GM21390 (cell line): Measurements from ENCODE around the gene BBLN.

Source experiments
- ATAC-seq: cut with Tn5 transposase; IDR thresholded peaks from one replicate; pipeline ENCODE4 v1.9.1; 2021; ENCODE audit not compliant: unreplicated experiment

Gene BBLN

DNA sequence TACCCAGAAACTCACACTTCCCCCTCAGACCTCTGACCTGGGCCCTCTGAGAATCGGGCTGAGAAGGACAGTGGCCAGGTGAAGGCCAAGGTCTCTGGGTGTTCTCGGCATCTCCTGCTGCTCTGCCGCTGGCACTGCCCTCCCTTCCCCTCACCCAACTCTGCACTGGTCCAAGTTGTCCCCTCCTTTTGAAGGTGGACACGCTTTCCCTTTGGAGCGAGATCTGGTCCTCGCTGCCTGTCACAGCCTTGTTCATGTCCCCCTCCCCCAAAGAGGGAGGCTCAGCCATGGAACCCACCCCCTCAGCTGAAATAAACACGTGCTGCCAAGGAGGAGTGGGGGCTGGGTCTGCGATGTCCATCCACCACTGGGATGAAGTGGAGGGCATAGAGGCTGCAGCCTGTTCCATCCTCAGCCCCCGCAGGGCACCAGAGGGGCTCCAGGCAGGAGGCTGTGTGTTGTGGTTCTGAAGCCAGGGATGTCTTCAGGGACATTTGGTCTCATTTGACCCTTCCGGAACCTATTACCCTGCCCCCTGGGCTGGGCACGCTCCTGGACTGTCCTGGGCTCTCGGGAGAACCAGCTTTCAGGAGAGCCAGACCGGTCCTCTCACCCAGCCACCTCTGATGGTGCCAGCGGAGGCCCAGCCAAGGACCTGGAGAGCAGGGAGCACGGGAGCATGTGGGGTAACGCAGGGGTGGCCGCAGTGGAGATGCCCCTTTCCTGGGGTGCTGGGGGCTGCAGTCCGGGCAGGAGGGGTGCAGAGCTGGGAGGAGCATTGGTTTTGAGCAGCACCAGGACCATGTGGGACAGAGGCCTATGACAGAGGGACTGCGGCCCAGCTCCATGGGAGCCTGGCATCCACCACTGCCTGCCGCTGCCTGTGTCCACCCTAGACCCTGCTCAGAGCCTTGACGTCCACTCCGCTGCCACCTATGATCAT is 15.6 kb upstream of the BBLN start:
- ATAC-seq = no peak

DNA sequence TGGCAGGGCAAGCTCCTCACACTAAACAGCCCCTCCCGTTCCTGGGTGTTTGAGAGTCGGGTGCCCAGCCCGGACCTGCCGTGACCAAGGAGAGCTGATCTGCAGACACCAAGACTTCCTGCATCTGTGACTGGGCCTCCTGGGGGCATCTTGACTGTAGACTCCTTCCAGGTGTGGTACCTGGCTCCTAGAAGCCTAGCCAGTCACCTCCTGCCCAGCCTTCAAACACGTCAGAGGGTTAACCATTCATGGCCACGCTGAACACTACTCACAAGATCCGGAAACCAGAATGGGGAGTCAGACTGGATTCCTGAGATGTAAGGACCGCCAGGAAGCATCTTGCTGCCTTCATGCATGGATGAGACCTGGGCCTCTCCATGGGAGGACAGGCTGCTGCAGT is 14.5 kb upstream of the BBLN start:
- no peak for ATAC-seq

DNA sequence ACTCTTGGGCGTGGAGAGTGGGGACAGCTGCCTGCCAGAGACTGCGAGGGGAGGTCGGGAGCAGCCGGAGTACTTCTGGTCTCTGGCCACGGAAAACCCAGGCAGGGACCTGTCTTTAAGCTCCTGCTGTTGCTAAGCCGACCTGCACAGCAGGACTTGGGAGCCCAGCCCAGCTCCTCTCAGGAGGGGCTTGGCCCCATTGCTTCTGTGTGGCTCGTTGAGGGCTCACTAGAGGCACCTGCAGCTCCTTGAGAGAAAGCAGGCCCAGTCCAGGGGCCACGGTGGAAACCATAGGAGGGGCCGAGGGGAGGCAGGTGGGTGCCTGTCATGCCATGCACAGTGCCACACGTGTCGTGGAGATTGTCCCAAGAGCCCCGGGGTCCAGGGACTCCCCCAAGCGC is 14.1 kb upstream of the BBLN start:
- ATAC-seq = no peak

- ATAC-seq = no peak
These were observed 13.4 kb upstream of the BBLN start for GRCh38 chr9:128146591-128147120.

DNA sequence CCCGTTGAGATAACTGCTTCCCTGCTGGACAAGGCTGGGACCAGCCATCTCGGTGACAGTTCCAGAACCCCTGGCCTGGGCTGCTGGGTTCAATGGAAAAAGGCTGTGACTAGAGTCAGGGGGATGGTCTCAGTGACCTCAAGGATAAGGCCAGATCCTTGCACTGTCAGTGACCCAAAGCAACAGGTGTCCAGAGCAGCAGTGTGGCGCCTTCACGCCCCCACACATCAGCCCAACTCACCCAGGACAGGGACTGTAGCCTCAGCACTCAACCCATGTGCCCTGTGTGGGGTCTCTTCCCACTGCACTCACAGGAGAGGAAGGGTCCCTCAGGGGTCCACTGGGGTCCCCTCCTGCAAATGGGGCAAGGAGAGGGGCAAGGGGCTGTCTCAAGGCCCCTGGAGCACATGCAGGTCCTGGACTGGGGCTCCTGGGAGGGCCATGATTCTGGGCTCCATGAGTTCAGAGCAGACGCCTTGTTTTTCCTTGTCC is 11.5 kb upstream of the BBLN start:
- no peak for ATAC-seq

- no peak for ATAC-seq
These were observed 10.9 kb upstream of the BBLN start, which contains the start of gene LCN2 for GRCh38 chr9:128149001-128149701. LCN2 (plus strand) TSS chr9:128149453; CDS start chr9:128149526, 73 bp downstream.

GRCh38 chr9:128149951-128150593 is 10.0 kb upstream of the BBLN start:
- no peak for ATAC-seq

DNA sequence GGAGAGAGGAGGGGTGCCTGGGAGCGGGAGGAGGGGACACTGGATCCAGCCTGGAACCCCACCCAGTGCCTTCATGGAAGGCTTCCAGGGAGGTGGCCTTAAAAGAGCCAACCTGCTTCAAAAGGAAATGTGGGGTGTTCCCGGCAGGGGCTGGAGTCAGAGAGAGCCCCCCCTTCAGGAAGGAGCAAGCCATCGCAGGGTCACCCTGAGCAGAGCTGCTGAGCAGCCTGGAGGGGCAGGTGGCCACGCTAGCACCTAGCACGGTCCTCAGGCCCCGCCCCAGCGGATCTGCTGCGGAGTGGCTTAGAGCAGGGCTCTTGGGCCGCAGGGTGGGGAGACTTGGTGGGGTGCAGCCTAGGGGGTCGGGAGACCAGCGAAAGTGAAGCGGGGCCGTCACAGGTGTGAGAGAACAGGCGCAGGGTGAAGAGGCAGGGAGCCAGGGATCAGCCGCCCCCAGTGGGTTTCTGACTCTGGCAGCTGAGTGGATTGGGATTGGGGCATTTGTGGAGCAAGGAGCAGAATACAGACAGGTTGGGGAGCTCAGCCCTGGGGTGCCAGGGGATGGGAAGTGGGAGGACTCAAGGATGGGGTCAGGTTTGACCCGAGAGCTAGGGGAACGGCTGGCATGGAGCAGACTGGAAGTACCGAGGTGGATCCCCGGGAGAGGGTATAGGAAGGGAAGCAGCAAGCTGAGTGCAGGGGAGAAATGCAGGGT is 9.3 kb upstream of the BBLN start:
- ATAC-seq = no peak

GRCh38 chr9:128151309-128152132 is 8.5 kb upstream of the BBLN start:
- ATAC-seq = no peak

- no peak for ATAC-seq
These were observed 7.7 kb upstream of the BBLN start for GRCh38 chr9:128152133-128153059.

DNA sequence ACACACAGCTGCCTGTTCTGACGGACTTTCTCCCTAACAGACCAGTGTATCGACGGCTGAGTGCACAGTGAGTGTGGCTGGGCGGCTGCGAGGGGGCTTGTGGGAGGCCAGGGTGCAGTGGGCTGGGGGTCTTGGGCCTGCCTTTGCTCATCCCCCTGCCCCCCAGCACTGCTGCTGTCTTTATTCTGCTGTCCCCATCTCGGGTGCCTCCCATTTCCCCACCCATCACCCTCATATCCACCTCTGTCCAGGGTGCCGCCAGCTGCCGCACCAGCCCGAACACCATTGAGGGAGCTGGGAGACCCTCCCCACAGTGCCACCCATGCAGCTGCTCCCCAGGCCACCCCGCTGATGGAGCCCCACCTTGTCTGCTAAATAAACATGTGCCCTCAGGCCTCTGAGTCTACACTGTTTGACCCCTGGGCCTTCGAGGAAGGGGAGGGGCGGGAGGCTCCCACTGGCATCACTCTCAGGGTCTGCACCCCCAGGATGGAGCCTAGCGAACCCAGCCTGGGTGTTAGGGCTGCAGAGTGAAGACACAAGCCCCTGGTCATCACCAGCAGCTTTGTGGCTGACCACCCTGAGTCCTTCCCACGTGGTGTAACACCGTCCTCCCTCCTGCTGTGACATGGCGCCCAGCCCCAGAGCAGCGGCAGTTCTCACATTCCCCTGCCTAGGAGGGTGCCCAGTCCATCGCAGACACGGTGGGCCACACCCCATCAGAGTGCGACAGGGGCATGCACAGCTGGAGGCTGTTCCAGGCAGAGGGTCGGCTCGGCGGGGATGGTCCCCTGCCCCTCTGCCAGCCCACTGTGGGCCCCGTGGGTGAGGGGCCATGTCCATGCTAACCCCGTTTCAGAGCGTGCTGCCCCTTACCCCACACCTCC is 6.8 kb upstream of the BBLN start:
- ATAC-seq = no peak

GRCh38 chr9:128153947-128154695 is 5.9 kb upstream of the BBLN start:
- ATAC-seq = no peak

GRCh38 chr9:128155736-128156500 is 4.1 kb upstream of the BBLN start:
- no peak for ATAC-seq

DNA sequence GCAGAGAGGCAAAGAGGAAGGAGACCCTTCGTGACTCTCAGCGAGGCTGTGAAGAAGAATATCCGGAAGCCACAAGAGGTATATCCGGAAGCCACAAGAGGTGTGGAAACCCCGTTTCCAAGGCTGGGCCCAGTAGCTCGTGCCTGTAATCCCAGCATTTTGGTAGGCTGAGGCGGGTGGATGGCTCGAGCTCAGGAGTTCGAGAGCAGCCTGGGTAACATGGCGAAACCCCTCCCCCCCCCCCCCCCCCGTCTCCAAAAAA is 612 bp upstream of the BBLN start:
- no peak for ATAC-seq

DNA sequence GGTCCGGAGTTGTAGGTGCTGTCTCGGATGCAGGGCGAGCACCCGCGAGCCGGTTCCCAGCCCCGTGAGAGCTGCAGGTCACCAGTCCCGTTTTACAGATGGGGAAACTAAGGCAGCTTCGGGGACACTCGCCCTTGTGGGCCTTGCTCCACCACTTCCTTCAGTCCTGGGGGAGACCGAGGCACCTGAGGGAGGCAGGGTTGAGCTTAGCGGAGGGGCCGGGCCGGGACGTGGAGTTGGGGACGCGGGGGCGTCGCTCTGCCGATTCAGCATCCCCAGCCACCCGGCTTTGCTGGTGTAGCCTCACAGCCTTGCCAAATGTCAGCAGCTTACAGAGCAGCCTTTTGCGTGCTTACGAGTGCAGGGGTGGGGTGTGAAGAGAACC is 530 bp downstream of the BBLN start:
- peak; percentile 4 for ATAC-seq

DNA sequence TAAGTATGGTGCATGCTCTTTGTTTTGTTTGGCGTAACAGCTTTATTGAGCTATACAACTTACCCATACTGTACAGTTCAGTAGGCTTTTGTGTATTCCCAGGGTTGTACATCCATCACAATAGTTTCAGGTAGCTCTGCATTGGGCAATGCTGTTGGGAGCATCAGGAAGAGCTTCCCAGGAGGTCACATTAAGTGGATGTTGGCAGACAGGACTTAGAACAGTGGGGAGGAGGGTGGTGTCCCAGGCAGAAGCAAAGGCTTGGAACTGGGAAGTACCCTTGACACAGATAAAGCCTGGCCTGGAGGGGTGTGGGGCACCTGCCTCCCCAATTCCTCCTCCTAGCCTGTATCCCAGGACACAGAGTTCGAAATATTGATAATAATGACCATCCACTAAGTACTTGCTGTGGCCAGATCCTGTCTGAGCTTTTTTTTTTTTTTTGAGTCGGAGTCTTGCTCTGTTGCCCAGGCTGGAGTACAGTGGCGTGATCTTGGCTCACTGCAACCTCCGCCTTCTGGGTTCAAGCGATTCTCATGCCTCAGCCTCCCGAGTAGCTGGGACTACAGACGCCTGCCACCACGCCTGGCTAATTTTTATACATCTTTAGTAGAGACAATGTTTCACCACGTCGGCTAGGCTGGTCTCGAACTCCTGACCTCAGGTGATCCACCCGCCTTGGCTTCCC is 1.3 kb downstream of the BBLN start:
- ATAC-seq = no peak
